Midbrain (tissue), 1 donor: ENCODE data around the gene LRRC1.

Source experiments
- DNase-seq: peaks from one replicate; lab custom pipeline; 2025; lab: John Stamatoyannopoulos, UW

The LRRC1 gene

GRCh38 chr6:53888931-53889330 lies 94.1 kb downstream of the LRRC1 start:
- DNase-seq = no peak

DNA sequence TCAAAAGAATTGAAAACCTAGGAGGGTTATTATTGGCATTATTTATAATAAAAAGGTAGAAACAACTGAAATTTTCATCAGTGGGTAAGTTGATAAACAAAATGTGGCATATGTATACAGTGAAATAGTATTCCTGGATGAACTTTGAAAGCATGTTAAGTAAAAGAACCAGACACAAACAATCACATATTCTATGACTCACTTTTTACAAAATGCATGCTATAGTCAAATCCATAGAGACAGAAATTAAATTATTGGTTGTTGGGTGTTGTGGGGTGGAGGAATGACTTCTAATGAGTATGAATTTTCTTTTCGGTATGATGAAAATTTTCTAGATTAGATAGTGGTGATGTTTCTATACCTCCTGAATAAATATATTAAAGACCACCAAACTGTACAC lies 94.6 kb downstream of the LRRC1 start:
- DNase-seq = no peak

- no peak for DNase-seq
Observed at GRCh38 chr6:53892707-53893106, 97.9 kb downstream of the LRRC1 start.

GRCh38 chr6:53894091-53894490 lies 99.3 kb downstream of the LRRC1 start:
- peak; percentile 50 for DNase-seq

GRCh38 chr6:53896196-53896595 lies 101.4 kb downstream of the LRRC1 start:
- DNase-seq = no peak

- DNase-seq = no peak
Observed at GRCh38 chr6:53898026-53898795, 103.4 kb downstream of the LRRC1 start.

GRCh38 chr6:53899512-53899911 lies 104.7 kb downstream of the LRRC1 start:
- no peak for DNase-seq

DNA sequence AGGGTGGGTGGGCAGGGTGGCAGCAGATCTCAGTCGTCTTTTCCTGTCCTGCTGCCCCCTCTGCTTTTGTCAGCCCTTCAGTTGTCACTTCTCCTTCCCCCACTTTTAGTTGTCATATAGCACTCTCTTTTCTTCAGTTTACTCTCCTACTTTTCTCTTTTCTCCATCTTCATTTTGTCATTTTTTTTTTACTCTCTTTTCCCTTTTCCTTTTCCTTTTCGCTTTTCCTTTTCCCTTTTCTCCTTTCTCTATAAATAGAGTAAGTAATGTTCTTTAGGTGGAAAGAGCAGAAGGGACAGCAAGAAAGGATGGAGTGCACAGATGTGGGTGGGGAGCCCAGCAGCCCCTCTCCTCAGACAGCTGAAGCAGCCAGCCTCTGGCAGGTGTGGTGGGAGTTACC lies 108.6 kb downstream of the LRRC1 start:
- DNase-seq = no peak

- DNase-seq = no peak
Observed at GRCh38 chr6:53906103-53906502, 111.3 kb downstream of the LRRC1 start.

- no peak for DNase-seq
Observed at GRCh38 chr6:53906842-53907241, 112.0 kb downstream of the LRRC1 start.

- DNase-seq = peak; percentile 83
Observed at GRCh38 chr6:53910834-53911233, 116.0 kb downstream of the LRRC1 start.

GRCh38 chr6:53912661-53913060 lies 117.9 kb downstream of the LRRC1 start:
- DNase-seq = peak; percentile 40

GRCh38 chr6:53913286-53913685 lies 118.5 kb downstream of the LRRC1 start:
- DNase-seq = no peak

GRCh38 chr6:53915026-53915691 lies 120.4 kb downstream of the LRRC1 start:
- DNase-seq = no peak

GRCh38 chr6:53916804-53917463 lies 122.1 kb downstream of the LRRC1 start:
- peak; percentile 31 for DNase-seq

GRCh38 chr6:53917464-53917842 lies 122.6 kb downstream of the LRRC1 start:
- DNase-seq = no peak

DNA sequence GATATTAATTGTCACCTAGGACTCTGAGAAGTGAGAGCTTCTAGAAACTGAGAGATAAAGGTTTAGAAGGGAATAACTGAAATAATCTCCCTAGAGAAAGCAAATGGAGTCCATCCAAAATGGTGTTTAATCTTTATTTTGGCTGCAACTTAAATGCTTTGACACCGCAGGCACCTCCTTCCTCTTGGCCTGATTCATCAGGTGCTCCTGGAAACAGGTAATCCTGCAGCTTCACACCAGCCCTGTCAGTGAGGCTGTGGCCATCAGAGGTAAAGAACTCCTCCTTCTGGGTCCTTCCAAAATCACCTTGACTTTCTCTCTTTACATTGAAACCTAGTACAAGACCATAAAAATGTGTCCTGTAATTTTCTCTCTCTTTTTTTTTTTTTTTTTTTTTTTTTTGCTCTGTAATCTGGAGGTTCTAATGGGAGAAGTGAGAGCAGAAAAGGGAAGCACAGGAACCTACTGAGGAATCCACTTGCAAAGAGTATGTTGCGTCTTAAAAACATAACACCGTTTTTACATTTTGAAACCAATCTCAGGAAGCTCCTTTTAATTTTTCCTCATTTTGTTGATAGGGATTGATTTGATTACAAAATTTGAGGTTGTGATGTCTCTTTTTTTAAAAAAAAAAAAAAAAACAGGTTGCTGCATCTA lies 124.2 kb downstream of the LRRC1 start:
- no peak for DNase-seq

DNA sequence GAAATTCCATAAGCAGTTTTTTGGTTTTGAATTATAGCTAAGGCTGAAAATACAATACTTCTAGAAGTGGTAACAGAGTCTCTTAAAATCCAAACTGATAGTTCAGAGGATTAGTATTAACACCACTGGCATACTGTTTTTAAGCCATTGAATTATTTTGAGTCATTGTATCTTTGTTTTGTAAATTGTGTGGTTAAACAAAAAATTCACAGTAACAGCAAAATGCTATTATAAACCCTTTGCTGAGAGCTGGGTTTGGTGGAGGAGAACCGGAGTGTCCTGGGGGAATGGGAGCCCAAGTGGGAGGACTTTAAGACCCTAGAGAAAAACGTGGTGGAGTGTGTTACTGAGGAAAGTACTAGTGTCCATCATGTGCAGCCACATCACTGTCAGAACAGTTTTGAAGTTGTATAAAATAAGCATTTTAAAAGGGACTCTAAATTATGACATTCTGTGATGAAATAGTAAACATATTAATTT lies 125.1 kb downstream of the LRRC1 start:
- no peak for DNase-seq

- no peak for DNase-seq
Observed at GRCh38 chr6:53920881-53921280, 126.1 kb downstream of the LRRC1 start.

DNA sequence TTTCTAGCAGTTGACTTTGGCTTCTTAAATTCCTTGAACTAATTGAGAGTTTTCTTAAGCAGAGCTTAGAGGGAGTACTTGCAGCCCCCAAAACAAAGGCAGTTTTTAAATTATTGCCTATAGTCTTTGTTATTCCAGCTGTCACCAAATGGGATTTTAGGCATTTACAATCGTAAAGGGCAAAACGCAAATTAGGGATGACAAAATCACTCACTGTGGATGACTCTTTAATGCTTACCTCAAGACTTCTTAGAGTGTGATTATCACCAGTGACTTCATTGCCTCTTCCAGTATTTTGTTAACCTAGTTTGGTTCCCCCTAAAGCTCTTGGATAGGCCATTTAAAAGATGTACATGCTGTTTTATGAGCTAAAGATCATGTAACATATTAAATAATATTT lies 126.8 kb downstream of the LRRC1 start:
- no peak for DNase-seq

DNA sequence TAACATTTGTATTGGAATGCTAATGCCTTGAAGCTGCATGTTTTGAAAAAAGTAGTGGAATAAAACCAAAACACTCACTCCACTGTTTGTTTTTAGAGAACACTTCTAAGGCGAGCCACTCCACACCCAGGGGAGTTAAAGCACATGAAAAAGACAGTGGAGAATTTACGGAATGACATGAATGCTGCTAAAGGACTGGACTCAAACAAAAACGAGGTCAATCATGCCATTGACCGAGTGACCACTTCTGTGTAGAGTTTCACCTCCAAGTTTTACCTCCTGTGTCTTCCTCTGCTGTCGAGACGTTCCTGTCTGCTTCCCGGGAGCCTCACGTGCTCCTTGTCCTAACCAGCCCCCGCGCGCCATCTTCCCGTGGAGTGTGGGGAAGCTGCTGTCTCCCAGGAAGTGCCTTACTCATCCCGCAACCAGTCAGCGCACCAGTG lies 127.8 kb downstream of the LRRC1 start:
- no peak for DNase-seq

DNA sequence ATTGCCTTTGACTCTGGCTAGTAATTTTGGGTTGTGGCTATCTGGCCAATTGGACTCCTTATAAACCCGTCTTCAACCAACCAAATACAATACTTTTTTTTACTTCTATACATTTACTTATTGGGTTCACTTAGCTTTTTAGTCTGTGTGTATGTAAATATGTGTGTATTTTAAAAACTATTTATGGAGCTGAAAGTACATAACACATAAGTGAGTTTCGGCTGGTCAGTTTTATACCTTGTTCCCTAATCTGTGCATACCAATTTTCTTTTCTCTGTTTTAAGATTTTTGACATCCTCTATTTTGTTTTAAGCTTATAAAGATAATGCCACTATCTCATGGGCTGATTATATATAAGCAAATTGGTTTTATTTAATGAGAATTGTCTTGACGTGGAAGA lies 129.5 kb downstream of the LRRC1 start:
- no peak for DNase-seq
